PC-9 (cell line): Measurements from ENCODE around the gene PIGO. TPM values are rescaled to one million over a fixed set of nuclear protein-coding genes. Genes with fewer than 3 reads are reported as not detected.

ENCODE experiments used
- BruUV-seq: library from RNA; stranded (reverse); fragments of 400-500 nt; replicated peaks from 2 replicates; lab custom pipeline; 2021; lab: Mats Ljungman, UMichigan
- CTCF ChIA-PET: fragments of 300-600 bp; sonication (Branson Sonifier 250); formaldehyde crosslinking; loops from one replicate; lab custom pipeline; 2022; ENCODE audit warnings: antibody characterized with exemption; lab: Charles Lee
- POLR2A ChIA-PET: fragments of 300-600 bp; sonication (Branson Sonifier 250); formaldehyde crosslinking; loops from one replicate; lab custom pipeline; 2022; ENCODE audit warnings: antibody characterized with exemption; ENCODE audit not compliant: unreplicated experiment; lab: Charles Lee
- DNase-seq, 2 experiments: peaks; one replicate each; pipeline versions ENCODE4 v3.0.0 to v3.0.0-alpha.2; 2015 to 2022; ENCODE audit warnings: mixed read lengths in 1 of 2
- H2AFZ ChIP-seq: fragments of 200-600 bp; sonication (generic); 2 replicates; pipeline ENCODE4 v1.8.1; 2017; ENCODE audit warnings: antibody characterized with exemption
- H3F3A ChIP-seq: fragments of 200-600 bp; sonication (generic); 2 replicates; pipeline ENCODE4 v1.8.1; 2017; ENCODE audit warnings: antibody characterized with exemption, mild to moderate bottlenecking, low read depth; ENCODE audit not compliant: insufficient read depth
- H3K27ac ChIP-seq: fragments of 200-600 bp; sonication (generic); 2 replicates; pipeline ENCODE4 v1.6.1; 2016; ENCODE audit warnings: mixed run types
- H3K27me3 ChIP-seq: fragments of 200-600 bp; sonication (generic); 2 replicates; pipeline ENCODE4 v1.6.1; 2016; ENCODE audit warnings: low read depth, mixed run types; ENCODE audit not compliant: insufficient read depth
- H3K36me3 ChIP-seq: fragments of 200-600 bp; sonication (generic); 2 replicates; pipeline ENCODE4 v1.6.1; 2016; ENCODE audit warnings: low read depth, mixed run types
- H3K4me1 ChIP-seq: fragments of 200-600 bp; sonication (generic); replicated peaks from 2 replicates; pipeline ENCODE4 v1.6.1; 2016; ENCODE audit warnings: mixed run types; ENCODE audit not compliant: insufficient read depth
- H3K4me2 ChIP-seq: fragments of 200-600 bp; sonication (generic); 2 replicates; pipeline ENCODE4 v1.6.1; 2017; ENCODE audit warnings: mixed run types
- H3K4me3 ChIP-seq: fragments of 200-600 bp; sonication (generic); 2 replicates; pipeline ENCODE4 v1.6.1; 2016; ENCODE audit warnings: mixed run types
- H3K79me2 ChIP-seq: fragments of 200-600 bp; sonication (generic); 2 replicates; pipeline ENCODE4 v1.6.1; 2017; ENCODE audit warnings: low read depth, mixed run types
- H3K9me2 ChIP-seq: fragments of 200-600 bp; sonication (generic); 2 replicates; pipeline ENCODE4 v1.8.1; 2017; ENCODE audit warnings: mild to moderate bottlenecking; ENCODE audit not compliant: insufficient read depth
- H3K9me3 ChIP-seq: fragments of 200-600 bp; sonication (generic); 2 replicates; pipeline ENCODE4 v1.8.1; 2016; ENCODE audit warnings: low read depth; ENCODE audit not compliant: insufficient read depth
- H4K20me1 ChIP-seq: fragments of 200-600 bp; sonication (generic); 2 replicates; pipeline ENCODE4 v1.8.1; 2017; ENCODE audit not compliant: insufficient read depth
- CTCF ChIP-seq: fragments of 200-600 bp; sonication (generic); conservative IDR thresholded peaks from 2 replicates; pipeline ENCODE4 v1.6.1; 2017; ENCODE audit warnings: mixed run types, antibody characterized with exemption, mild to moderate bottlenecking, moderate library complexity
- EZH2 ChIP-seq: fragments of 200-600 bp; sonication (generic); IDR thresholded peaks from 2 replicates; pipeline ENCODE4 v1.8.0; 2017; ENCODE audit warnings: antibody characterized with exemption, low read depth
- intact Hi-C: fragments of 100-400 bp; cut with micrococcal nuclease; formaldehyde crosslinking; loops from one replicate; pipeline ENCODE4 v1.10.0; 2022; ENCODE audit not compliant: unreplicated experiment
- total RNA-seq: library from RNA; stranded (reverse); gene quantifications from 2 replicates; pipeline ENCODE4 v1.2.3, GENCODE V29; 2021

The PIGO gene
- total RNA-seq, 1 experiment from 2014 or later = 20.3 TPM

GRCh38 chr9:35114113-35114839 is 17.9 kb upstream of the PIGO start:
- Histone ChIP-seq H3K9me3 (no peaks in the 10 kb centered on the region), H4K20me1 (no peaks in the 10 kb centered on the region), H3K4me2 (peak overlapping the region; percentile 96), H3K4me3 (peak overlapping the region; percentile 69; the same call in 1 of the 2 replicates), H3K27ac (no peak overlapping the region), H3K27me3 (no peaks in the 10 kb centered on the region), H3F3A (peaks cover 8% of the 10 kb centered on the region; the same call in 1 of the 2 replicates), H3K9me2 (no peaks in the 10 kb centered on the region), H3K4me1 (peaks cover 33% of the 10 kb centered on the region), H3K79me2 (0 out of 2 replicates have a peak, but pooled peaks cover 4% of the 10 kb centered on the region), H3K36me3 (no peaks in the 10 kb centered on the region), H2AFZ (no peak overlapping the region)
- DNase-seq = peak; percentile 50 to 72
- CTCF ChIA-PET = no interaction called here
- intact Hi-C loops = loop anchor here (5.0 to 10.0 kb wide), 2 partner anchors 447 to 491 kb away; partner anchors contain the start of gene TESK1
- no peak for TF ChIP-seq EZH2
- no peak for TF ChIP-seq CTCF
- POLR2A ChIA-PET = no interaction called here
- BruUV-seq = TSS peak; percentile 22

- BruUV-seq = no TSS peak
- Histone ChIP-seq H2AFZ (no peak overlapping the region), H3K36me3 (no peaks in the 10 kb centered on the region), H3K79me2 (0 out of 2 replicates have a peak, but pooled peaks cover 4% of the 10 kb centered on the region), H3F3A (peaks cover 8% of the 10 kb centered on the region; the same call in 1 of the 2 replicates), H3K4me3 (no peak overlapping the region), H4K20me1 (no peaks in the 10 kb centered on the region), H3K27ac (no peak overlapping the region), H3K27me3 (no peaks in the 10 kb centered on the region), H3K9me3 (no peaks in the 10 kb centered on the region), H3K4me1 (peaks cover 33% of the 10 kb centered on the region), H3K9me2 (no peaks in the 10 kb centered on the region), H3K4me2 (peak overlapping the region; percentile 77)
- TF ChIP-seq EZH2 (no peak), CTCF (no peak)
- ChIA-PET CTCF (no interaction called here), POLR2A (interaction anchor here (0.6 kb wide), 1 partner anchor 1675 kb away, joined by 4 read pairs; no protein-coding TSS in a partner anchor)
- intact Hi-C loops = loop anchor here (5.0 to 10.0 kb wide), 2 partner anchors 445 to 492 kb away; partner anchors contain the start of gene TESK1
- DNase-seq = no peak
These were observed 16.0 kb upstream of the PIGO start for GRCh38 chr9:35112257-35113020.
